ENCODE results near the gene CD38.

- TF ChIP-seq TAF1 (IDR thresholded peaks at IDR 0.05; ENCODE audit: low read depth, low read length): no peak
- TF ChIP-seq POLR2AphosphoS5 (IDR thresholded peaks at IDR 0.05; ENCODE audit: low read depth, low read length): no peak
- no peak for TF ChIP-seq POLR2A (IDR thresholded peaks at IDR 0.05; ENCODE audit: low read depth, low read length)
- TF ChIP-seq SPI1 (IDR thresholded peaks at IDR 0.05; ENCODE audit: low read depth, low read length): no peak
- TF ChIP-seq POU2F2 (IDR thresholded peaks at IDR 0.05; ENCODE audit: low read depth, low read length): no peak
These were observed 104.6 kb downstream of the CD38 start for GRCh38 chr4:15882675-15883086.

Measured in GM12891 (cell line).